ENCODE data around the gene MICA.

DNA sequence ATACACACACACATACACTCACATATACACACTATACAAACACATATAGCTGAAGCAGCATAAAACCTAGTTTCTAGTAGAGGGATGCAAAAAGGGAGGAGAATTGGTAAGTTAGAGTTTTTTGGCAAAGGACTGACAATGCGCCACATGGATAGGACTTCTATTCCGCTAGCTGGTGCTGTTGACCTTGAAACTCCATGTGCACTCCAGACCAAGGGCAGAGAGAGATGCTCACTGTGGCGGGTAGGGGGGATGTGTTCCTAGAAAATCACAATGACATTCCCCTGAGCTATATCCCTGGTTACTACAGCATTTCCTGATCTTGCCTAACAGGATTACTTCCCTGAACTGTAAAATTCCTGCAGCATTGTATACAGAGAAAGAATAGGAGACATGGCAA lies 19.2 kb downstream of the MICA start:
- TF ChIP-seq, protein P1, sequence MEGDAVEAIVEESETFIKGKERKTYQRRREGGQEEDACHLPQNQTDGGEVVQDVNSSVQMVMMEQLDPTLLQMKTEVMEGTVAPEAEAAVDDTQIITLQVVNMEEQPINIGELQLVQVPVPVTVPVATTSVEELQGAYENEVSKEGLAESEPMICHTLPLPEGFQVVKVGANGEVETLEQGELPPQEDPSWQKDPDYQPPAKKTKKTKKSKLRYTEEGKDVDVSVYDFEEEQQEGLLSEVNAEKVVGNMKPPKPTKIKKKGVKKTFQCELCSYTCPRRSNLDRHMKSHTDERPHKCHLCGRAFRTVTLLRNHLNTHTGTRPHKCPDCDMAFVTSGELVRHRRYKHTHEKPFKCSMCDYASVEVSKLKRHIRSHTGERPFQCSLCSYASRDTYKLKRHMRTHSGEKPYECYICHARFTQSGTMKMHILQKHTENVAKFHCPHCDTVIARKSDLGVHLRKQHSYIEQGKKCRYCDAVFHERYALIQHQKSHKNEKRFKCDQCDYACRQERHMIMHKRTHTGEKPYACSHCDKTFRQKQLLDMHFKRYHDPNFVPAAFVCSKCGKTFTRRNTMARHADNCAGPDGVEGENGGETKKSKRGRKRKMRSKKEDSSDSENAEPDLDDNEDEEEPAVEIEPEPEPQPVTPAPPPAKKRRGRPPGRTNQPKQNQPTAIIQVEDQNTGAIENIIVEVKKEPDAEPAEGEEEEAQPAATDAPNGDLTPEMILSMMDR (IDR thresholded peaks at IDR 0.05): no peak
- no peak for TF ChIP-seq POLR2A (IDR thresholded peaks at IDR 0.05)
- no peak for TF ChIP-seq EP300 (IDR thresholded peaks at IDR 0.05)

All from tibial nerve (tissue), 4 donors.